ENCODE data around the gene MYH7B.

MYH7B gene

GRCh38 chr20:34989118-34989517 lies 33.5 kb downstream of the MYH7B start:
- DNase-seq (ENCODE audit: low spot score) = no peak
- Histone ChIP-seq H3K27ac (ENCODE audit: poor library complexity, severe bottlenecking) (no peak overlapping the region), H3K4me1 (ENCODE audit: insufficient read depth, poor library complexity, severe bottlenecking) (no peaks in the 10 kb centered on the region), H3K9me3 (ENCODE audit: severe bottlenecking) (no peaks in the 10 kb centered on the region), H3K4me3 (ENCODE audit: severe bottlenecking) (no peak overlapping the region), H3K27me3 (ENCODE audit: insufficient read depth, poor library complexity, severe bottlenecking) (no peaks in the 10 kb centered on the region), H3K36me3 (ENCODE audit: low read depth) (no peaks in the 10 kb centered on the region)
- TF ChIP-seq CTCF (IDR thresholded peaks at IDR 0.05; ENCODE audit: poor library complexity, severe bottlenecking) = no peak
- no peak for ATAC-seq (ENCODE audit: low read depth)

GRCh38 chr20:34989670-34990069 lies 34.0 kb downstream of the MYH7B start:
- Histone ChIP-seq H3K4me3 (ENCODE audit: severe bottlenecking) (no peak overlapping the region), H3K4me1 (ENCODE audit: insufficient read depth, poor library complexity, severe bottlenecking) (no peaks in the 10 kb centered on the region), H3K36me3 (ENCODE audit: low read depth) (no peaks in the 10 kb centered on the region), H3K27ac (ENCODE audit: poor library complexity, severe bottlenecking) (no peak overlapping the region), H3K9me3 (ENCODE audit: severe bottlenecking) (no peaks in the 10 kb centered on the region), H3K27me3 (ENCODE audit: insufficient read depth, poor library complexity, severe bottlenecking) (no peaks in the 10 kb centered on the region)
- no peak for DNase-seq (ENCODE audit: low spot score)
- ATAC-seq (ENCODE audit: low read depth) = no peak
- no peak for TF ChIP-seq CTCF (IDR thresholded peaks at IDR 0.05; ENCODE audit: poor library complexity, severe bottlenecking)

DNA sequence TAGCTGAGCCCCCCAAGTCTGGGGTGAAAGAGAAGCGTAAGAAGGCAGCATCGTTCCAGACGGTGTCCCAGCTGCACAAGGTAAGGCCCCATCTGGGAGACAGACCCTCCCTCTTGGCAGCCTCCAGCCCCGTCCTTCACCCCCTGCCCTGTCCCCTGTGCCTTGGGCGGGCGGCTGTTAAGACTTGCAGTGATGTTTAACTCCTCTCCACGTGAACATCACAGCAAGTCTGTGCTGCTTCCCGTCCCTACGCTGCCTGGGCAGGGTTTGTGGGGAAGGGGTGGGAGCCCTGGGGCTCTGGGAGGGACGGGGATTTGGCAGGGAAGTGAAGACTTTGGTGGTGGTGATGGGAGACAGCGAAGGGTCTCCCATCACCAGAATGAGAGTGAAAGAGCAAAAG lies 34.6 kb downstream of the MYH7B start:
- no peak for ATAC-seq (ENCODE audit: low read depth)
- Histone ChIP-seq H3K4me1 (ENCODE audit: insufficient read depth, poor library complexity, severe bottlenecking) (no peaks in the 10 kb centered on the region), H3K36me3 (ENCODE audit: low read depth) (no peaks in the 10 kb centered on the region), H3K27ac (ENCODE audit: poor library complexity, severe bottlenecking) (no peak overlapping the region), H3K9me3 (ENCODE audit: severe bottlenecking) (no peaks in the 10 kb centered on the region), H3K4me3 (ENCODE audit: severe bottlenecking) (no peak overlapping the region), H3K27me3 (ENCODE audit: insufficient read depth, poor library complexity, severe bottlenecking) (no peaks in the 10 kb centered on the region)
- DNase-seq (ENCODE audit: low spot score) = no peak
- no peak for TF ChIP-seq CTCF (IDR thresholded peaks at IDR 0.05; ENCODE audit: poor library complexity, severe bottlenecking)

- 0 out of 2 replicates have a peak, but pooled peaks cover 3% of the 10 kb centered on the region for H3K36me3 ChIP-seq (ENCODE audit: low read depth)
- no peak for DNase-seq (ENCODE audit: low spot score)
- no peak overlapping the region for H3K27ac ChIP-seq (ENCODE audit: poor library complexity, severe bottlenecking)
- no peaks in the 10 kb centered on the region for H3K9me3 ChIP-seq (ENCODE audit: severe bottlenecking)
- H3K4me1 ChIP-seq (ENCODE audit: insufficient read depth, poor library complexity, severe bottlenecking) = no peaks in the 10 kb centered on the region
- ATAC-seq (ENCODE audit: low read depth) = no peak
- no peaks in the 10 kb centered on the region for H3K27me3 ChIP-seq (ENCODE audit: insufficient read depth, poor library complexity, severe bottlenecking)
- TF ChIP-seq CTCF (IDR thresholded peaks at IDR 0.05; ENCODE audit: poor library complexity, severe bottlenecking) = no peak
- no peak overlapping the region for H3K4me3 ChIP-seq (ENCODE audit: severe bottlenecking)
Observed at GRCh38 chr20:34990661-34991214, 35.1 kb downstream of the MYH7B start.

DNA sequence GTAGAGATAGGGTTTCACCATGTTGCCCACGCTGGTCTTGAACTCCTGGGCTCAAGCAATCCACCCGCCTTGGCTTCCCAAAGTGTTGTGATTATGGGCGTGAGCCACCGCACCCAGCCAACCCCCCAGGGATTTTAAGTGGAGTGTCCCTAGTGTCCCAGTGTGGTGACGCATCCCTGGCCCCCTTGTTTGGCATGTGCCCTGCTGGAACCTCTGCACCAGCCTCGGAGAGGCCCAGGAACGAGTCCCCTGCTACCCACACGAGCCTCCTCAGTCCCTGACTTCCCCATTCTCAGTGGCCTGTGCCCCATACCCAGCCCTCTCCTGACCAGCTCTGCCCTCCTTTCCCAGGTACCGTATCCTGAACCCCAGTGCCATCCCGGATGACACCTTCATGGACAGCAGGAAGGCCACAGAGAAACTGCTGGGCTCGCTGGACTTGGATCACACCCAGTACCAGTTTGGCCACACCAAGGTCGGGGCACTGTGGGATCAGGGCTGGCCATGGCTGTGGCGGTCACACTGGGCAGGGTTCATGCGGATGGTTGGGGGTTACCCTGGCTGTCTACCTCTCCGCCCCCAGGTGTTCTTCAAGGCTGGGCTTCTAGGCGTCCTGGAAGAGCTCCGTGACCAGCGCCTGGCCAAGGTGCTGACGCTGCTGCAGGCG lies 37.2 kb downstream of the MYH7B start:
- TF ChIP-seq CTCF (IDR thresholded peaks at IDR 0.05; ENCODE audit: poor library complexity, severe bottlenecking) = no peak
- Histone ChIP-seq H3K36me3 (ENCODE audit: low read depth) (0 out of 2 replicates have a peak, but pooled peaks cover 4% of the 10 kb centered on the region), H3K27me3 (ENCODE audit: insufficient read depth, poor library complexity, severe bottlenecking) (no peaks in the 10 kb centered on the region), H3K4me1 (ENCODE audit: insufficient read depth, poor library complexity, severe bottlenecking) (no peaks in the 10 kb centered on the region), H3K4me3 (ENCODE audit: severe bottlenecking) (no peak overlapping the region), H3K27ac (ENCODE audit: poor library complexity, severe bottlenecking) (no peak overlapping the region), H3K9me3 (ENCODE audit: severe bottlenecking) (no peaks in the 10 kb centered on the region)
- no peak for DNase-seq (ENCODE audit: low spot score)
- no peak for ATAC-seq (ENCODE audit: low read depth)

All from RWPE2 (cell line).